8988T (cell line): ENCODE measurements around the gene ADAMTS14.
"Not testable (repeated sequence)": the region's sequence is repeated elsewhere in the genome, so short reads cannot be mapped to it uniquely, and the experiment has no call there.

Source experiments
- DNase-seq: peaks from one replicate; pipeline ENCODE4 v3.0.0; 2011

Gene ADAMTS14

DNA sequence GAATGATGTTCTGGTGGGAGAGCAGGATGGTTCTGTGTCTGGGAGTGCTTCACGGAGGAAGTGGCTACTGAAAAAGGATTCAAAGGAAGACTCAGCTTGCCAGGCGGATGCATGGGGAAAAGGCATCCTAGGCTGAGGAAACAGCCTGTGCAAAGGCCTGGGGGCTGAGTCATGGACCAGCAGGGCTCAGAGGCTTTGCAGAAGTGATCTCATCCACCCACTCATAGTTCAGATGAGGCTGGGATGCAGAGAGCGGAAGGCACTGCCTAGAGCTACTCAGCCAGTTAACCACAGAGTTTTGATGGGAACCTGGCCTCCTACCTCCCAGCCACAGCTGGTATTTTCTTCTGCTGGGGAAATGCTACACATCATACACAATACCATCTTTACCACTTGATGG is 15.8 kb upstream of the ADAMTS14 start:
- DNase-seq, result no peak

DNA sequence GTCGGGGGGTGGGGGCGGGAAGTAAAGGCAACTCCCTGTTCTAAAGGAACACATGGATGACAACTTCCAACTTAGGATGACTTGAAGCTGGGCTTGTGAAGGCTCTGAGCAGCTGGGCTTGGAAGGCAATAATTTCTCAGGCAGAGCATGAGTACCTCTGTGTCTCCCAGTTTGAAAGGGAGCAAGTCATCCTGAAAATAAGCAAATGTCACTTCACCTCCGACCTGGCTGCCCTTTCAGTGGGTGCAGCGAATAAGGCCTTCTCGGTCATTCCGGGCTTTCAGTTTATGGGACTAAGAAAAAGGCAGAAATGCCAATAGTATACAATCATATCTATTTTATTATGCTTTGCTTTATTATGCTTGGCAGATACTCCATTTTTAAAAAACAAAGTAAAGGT is 15.3 kb upstream of the ADAMTS14 start:
- DNase-seq, result no peak

DNA sequence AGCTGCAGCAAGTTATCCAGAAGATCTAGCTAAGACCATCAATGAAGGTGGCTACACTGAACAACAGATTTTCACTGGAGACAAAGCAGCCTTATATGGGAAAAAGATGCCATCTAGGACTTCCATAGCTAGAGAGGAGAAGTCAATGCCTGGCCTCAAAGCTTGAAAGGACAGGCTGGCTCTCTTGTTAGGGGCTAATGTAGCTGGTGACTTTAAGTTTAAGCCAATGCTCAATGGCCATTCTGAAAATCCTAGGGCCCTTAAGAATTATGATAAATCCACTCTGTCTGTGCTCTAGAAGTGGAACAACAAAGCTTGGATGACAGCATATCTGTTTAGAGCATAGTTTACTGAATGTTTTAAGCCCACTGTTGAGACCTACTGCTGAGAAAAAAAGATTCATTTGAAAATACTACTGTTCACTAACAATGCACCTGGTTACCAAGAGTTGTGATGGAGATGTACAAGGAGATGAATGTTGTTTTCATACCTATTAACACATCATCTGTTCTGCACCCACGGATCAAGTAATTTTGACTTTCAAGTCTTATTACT is 13.6 kb upstream of the ADAMTS14 start:
- no peak for DNase-seq

DNA sequence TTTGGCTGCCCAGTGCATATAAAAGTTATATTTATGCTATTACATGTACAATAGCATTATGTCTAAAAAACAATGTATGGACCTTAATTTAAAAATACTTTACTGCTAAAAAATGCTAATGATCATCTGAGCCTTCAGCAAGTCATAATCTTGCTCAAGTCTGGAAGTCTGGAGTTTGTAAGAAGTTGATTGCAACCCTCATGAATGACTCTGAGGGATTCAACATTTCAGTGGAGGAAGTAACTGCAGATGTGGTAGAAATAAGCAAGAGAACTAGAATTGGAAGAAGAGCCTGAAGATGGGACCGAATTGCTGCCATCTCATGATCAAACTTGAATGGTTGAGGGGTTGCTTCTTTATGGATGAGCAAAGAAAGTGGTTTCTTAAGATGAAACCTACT is 13.0 kb upstream of the ADAMTS14 start:
- no peak for DNase-seq

DNA sequence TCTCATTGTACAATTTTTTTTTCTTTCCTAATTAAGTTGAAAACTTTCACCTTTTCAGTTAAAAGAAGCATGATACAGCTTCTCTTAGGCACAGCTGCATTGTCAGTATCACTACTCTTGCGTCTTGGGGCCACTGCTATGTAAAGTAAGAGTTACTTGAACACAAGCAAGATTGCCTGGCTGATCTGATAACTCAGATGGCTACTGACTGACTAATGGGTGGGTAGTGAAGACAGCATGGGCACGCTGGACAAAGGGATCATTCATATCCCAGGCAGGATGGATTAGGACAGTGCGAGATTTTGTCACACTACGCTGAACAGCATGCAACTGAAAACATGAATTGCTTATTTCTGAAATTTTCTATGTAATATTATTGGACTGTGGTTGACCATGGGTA is 11.6 kb upstream of the ADAMTS14 start:
- no peak for DNase-seq

DNA sequence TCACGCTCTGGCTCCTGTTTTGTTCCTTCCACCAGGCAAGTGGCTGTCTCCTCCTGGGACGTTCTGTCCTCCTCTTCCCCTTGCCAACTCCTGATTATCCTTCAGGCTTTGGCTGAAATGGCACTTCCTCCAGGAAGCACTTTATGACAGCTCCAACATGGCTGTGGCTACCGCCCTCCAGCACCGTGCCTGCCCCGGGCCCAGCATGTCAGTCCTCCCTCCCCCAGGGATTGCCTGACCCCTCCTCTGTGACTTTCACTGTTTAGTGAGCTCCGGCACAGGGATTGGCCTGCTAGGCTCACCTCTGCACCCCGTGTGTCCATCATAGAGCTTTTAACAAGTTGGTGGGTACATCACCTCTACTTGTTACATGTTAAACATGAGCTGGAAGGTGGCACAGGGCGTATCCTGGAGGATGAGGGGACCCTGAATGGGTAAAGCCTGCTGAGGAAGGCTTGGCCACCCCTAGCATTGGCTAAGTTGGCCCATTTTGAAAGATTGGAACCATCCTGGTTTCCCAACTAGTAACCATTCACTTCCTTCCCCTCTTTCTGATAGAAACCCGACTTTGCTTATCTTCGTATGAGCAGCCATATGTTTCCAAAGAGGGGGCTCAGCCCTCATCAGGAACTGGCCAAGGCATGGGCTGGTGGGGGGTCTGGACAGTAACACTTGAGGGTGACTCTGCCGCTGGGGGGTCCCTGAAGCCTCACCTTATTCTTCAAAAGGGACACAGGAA is 10.5 kb upstream of the ADAMTS14 start:
- DNase-seq, result no peak

DNA sequence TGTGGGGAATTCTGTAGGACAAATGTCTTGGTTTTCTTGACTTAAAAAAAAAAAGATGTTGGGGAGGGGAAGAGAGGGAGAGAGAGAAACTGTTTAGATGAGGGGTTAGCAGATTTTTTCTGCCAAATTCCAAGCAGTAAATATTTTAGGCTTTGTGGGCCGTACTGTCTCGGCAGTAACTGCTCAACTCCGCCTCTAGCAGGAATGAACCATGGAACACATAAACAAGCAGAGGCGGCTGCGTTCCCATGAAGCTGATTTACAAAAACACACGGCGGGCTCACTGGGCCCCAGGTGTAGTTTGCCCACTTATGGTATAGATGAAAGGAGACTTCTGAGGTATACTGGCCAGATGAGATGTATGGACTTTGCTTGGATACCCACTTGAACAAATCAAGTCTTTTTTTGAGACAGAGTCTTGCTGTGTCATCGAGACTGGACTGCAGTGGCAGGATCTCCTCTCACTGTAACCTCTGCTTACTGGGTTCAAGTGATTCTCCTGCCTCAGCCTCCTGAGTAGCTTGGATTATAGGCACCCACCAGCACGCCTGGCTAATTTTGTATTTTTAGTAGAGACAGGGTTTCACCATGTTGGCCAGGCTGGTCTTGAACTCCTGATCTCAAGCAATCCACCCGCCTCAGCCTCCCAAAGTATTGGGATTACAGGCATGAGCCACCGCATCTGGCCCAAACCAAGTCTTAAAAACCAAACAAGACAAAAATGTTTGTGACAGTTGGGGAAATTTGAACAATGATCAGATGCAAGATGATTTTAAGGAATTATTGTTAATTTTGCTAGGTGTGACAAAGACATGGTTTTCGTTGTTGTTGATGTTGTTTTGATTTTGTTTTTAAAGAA is 9.7 kb upstream of the ADAMTS14 start:
- no peak for DNase-seq

- DNase-seq, result not testable (repeated sequence)
These were observed 8.6 kb upstream of the ADAMTS14 start for GRCh38 chr10:70663458-70664409.

- no peak for DNase-seq
These were observed 7.6 kb upstream of the ADAMTS14 start for GRCh38 chr10:70664702-70665195.

- no peak for DNase-seq
These were observed 5.1 kb upstream of the ADAMTS14 start for GRCh38 chr10:70666960-70667798.

- DNase-seq, result not testable (repeated sequence)
These were observed 4.5 kb upstream of the ADAMTS14 start for GRCh38 chr10:70667818-70668217.

GRCh38 chr10:70668454-70668970 is 3.8 kb upstream of the ADAMTS14 start:
- DNase-seq, result no peak

DNA sequence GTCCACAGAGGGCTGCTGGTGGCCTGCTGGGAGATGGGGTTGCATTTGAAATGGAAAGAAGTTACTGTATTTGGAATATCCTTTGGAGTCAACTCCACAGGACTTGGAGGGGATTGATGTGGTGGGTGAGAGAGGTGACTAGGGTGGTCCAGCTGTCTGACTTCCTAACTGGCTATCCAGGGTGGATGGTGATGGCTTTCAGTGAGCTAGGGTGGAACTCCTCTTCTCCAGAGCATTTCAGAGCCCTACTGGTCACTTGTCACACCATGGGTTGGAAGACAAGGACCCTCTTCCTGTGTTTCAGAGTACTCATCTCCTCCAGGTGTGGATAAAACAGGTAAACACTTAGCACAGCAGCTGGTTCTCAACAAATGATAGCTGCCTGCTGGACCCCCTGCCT is 3.3 kb upstream of the ADAMTS14 start:
- DNase-seq, result no peak

- DNase-seq, result no peak
These were observed 2.5 kb upstream of the ADAMTS14 start for GRCh38 chr10:70669732-70670317.

GRCh38 chr10:70671619-70672164 is 614 bp upstream of the ADAMTS14 start:
- no peak for DNase-seq

GRCh38 chr10:70673043-70673928 is 980 bp downstream of the ADAMTS14 start:
- DNase-seq, result no peak

DNA sequence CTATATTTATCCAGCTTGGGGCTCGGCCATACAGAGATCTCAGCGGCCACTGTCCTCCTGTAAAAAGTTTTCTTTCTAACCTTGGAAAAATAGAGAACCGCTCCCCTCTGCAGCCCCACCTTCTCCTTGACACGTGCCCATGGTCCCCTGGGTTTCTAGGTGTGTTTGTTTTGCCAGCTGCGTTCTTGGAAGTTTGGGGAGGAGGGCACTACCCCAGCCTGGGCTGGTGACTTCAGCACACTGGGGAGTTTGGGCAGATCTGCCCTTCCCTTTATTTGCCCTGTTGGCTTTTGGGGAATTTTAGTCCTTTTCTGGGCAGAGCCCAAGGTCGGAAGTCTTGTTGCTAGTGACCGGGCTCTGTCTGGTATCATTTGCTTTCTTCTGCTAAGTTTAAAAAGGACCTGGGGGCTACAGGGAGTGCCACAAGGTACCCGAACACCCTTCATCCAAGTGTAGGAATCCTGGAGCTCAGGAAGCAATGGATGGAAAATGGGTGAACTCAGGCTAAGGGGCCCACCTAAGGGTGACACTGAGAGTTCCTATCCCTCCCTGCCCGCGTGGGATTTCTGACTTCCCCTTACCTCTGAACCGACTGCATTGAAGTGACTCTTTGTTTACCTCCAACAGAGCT is 1.7 kb downstream of the ADAMTS14 start:
- no peak for DNase-seq

DNA sequence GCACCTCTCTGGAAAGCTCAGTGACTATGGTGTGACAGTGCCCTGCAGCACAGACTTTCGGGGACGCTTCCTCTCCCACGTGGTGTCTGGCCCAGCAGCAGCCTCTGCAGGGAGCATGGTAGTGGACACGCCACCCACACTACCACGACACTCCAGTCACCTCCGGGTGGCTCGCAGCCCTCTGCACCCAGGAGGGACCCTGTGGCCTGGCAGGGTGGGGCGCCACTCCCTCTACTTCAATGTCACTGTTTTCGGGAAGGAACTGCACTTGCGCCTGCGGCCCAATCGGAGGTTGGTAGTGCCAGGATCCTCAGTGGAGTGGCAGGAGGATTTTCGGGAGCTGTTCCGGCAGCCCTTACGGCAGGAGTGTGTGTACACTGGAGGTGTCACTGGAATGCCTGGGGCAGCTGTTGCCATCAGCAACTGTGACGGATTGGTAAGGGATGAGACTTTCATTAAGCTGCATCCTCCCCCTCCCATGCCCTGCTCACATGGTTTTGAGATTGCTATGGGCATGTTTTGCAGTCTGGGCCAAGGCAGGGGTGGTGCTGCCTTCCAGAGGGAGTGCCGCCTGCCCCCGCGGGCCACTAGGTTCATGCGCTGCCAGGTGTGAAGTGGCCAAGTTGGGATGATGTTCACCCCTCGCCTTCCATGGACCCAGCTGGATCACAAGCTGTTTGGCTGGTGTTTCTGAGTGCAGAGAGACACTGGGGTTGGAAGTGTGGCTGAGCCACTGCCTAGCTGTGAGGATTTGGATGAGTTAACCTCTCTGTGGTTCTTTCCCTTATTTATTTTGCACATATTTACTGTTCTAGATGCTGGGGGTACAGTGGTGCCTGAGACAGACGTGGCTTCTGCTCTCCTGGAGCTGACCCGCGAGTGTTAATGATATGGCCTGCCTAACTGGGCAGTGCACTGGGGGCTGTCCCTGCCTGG is 2.5 kb downstream of the ADAMTS14 start:
- DNase-seq, result no peak
